Choroid plexus epithelial cell (primary cell): ENCODE measurements around the gene TPR.
A peak's percentile ranks its signal among the peaks of the same experiment; 100 is the strongest.

Source experiments
- DNase-seq: peaks from one replicate; pipeline ENCODE4 v3.0.0-alpha.2; 2010; ENCODE audit warnings: low read depth
- H3K4me3 ChIP-seq: 2 replicates; pipeline ENCODE4 v1.5.1; 2011; ENCODE audit warnings: low read depth, mild to moderate bottlenecking, control low read depth, low read length, moderate library complexity
- CTCF ChIP-seq: conservative IDR thresholded peaks from 2 replicates; pipeline ENCODE4 v1.5.1; 2011; ENCODE audit warnings: low read depth, mild to moderate bottlenecking, control low read depth, inconsistent platforms, low read length, moderate library complexity

The TPR gene

GRCh38 chr1:186291271-186291670, 83.8 kb downstream of the TPR start:
- no peak overlapping the region for H3K4me3 ChIP-seq
- no peak for TF ChIP-seq CTCF
- DNase-seq, result no peak

- no peak overlapping the region for H3K4me3 ChIP-seq
- TF ChIP-seq CTCF, result no peak
- DNase-seq, result no peak
Observed at GRCh38 chr1:186289943-186290545, 85.0 kb downstream of the TPR start.

- DNase-seq, result peak; percentile 51
- H3K4me3 ChIP-seq, result no peak overlapping the region
- no peak for TF ChIP-seq CTCF
Observed at GRCh38 chr1:186286615-186287315, 88.3 kb downstream of the TPR start.

- no peak for TF ChIP-seq CTCF
- no peak for DNase-seq
- H3K4me3 ChIP-seq, result no peak overlapping the region
Observed at GRCh38 chr1:186283374-186283773, 91.7 kb downstream of the TPR start.

GRCh38 chr1:186282466-186282865, 92.6 kb downstream of the TPR start:
- no peak overlapping the region for H3K4me3 ChIP-seq
- DNase-seq, result no peak
- no peak for TF ChIP-seq CTCF

GRCh38 chr1:186275822-186276221, 99.2 kb downstream of the TPR start:
- no peak for DNase-seq
- TF ChIP-seq CTCF, result no peak
- H3K4me3 ChIP-seq, result no peak overlapping the region

GRCh38 chr1:186272486-186272885, 102.6 kb downstream of the TPR start:
- no peak for DNase-seq
- H3K4me3 ChIP-seq, result no peak overlapping the region
- TF ChIP-seq CTCF, result no peak
